Measurements from ENCODE around the gene BCL2L12. TPM values are rescaled to one million over a fixed set of nuclear protein-coding genes. Genes with fewer than 3 reads are reported as not detected.

The BCL2L12 gene
- total and polyA plus RNA-seq, 8 donors, result 6.0 to 16.5 (median 10.6) TPM

DNA sequence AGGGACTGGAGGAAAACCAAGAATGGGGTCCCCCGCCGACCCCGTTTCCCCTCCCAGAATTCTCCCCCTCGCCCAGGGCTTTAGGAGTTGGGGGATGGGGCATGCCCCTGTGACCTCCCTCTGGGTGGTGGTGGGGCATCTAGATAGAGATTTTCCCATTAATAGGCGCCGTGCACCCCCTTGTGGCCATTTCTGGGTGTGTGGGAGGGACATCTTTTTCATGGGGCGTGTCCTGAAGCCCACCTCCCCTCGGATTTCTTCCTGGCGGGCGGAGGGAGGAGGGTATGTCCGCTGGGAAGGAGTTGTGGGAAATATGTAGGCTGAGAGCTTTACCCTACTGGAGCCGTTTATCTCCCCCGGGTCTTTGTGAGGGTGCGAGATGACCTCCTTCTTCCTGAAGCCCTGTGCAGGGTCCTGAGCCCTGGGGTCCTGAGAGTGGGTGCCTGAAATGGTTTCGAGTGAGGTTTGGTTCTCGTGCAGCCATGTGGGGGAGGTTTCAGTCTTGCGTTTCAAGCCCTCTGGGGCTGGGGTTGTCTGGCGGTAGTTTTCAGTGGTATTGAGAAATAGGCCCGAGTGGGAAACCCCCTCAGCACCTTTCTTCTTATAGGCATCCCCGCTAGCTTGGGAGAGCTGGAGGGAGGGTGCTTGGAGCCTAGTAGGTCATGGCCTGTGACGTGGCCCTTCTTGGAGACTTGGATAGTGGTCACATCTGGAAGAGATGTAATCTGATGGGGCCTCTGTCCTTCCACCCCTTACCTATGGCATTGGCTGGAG is 12.4 kb downstream of the BCL2L12 start:
- intact Hi-C loops (cut with DNase I), result loop anchor here in 1 of 3 donors (10.0 kb wide), 1 partner anchor 93 kb away; the partner anchor contains the start of genes NOSIP and PRRG2
- Histone ChIP-seq H3K27ac (peak overlapping the region; percentile 80 to 87 (median 83)), H3K36me3 (peaks cover 0 to 8% (median 0%) of the 10 kb centered on the region in 3 donors), H3K4me1 (peaks cover 0 to 21% (median 13%) of the 10 kb centered on the region in 3 donors), H3K4me3 (peak overlapping the region; percentile 87 to 99 (median 94)), H3K27me3 (no peaks in the 10 kb centered on the region), H3K9me3 (no peaks in the 10 kb centered on the region)
- TF ChIP-seq, protein P1, sequence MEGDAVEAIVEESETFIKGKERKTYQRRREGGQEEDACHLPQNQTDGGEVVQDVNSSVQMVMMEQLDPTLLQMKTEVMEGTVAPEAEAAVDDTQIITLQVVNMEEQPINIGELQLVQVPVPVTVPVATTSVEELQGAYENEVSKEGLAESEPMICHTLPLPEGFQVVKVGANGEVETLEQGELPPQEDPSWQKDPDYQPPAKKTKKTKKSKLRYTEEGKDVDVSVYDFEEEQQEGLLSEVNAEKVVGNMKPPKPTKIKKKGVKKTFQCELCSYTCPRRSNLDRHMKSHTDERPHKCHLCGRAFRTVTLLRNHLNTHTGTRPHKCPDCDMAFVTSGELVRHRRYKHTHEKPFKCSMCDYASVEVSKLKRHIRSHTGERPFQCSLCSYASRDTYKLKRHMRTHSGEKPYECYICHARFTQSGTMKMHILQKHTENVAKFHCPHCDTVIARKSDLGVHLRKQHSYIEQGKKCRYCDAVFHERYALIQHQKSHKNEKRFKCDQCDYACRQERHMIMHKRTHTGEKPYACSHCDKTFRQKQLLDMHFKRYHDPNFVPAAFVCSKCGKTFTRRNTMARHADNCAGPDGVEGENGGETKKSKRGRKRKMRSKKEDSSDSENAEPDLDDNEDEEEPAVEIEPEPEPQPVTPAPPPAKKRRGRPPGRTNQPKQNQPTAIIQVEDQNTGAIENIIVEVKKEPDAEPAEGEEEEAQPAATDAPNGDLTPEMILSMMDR (IDR thresholded peaks at IDR 0.05), result peak; percentile 31 to 59 (median 48)
- FAIRE-seq, result no peak
- WGBS, 2 donors, result 3% methylated on average over 21 of the region's 21 CpGs
- peak in 3 of 4 donors; percentile 4 to 9 (median 6) for ATAC-seq
- peak in 5 of 6 donors; percentile 65 to 84 (median 78) for DNase-seq

DNA sequence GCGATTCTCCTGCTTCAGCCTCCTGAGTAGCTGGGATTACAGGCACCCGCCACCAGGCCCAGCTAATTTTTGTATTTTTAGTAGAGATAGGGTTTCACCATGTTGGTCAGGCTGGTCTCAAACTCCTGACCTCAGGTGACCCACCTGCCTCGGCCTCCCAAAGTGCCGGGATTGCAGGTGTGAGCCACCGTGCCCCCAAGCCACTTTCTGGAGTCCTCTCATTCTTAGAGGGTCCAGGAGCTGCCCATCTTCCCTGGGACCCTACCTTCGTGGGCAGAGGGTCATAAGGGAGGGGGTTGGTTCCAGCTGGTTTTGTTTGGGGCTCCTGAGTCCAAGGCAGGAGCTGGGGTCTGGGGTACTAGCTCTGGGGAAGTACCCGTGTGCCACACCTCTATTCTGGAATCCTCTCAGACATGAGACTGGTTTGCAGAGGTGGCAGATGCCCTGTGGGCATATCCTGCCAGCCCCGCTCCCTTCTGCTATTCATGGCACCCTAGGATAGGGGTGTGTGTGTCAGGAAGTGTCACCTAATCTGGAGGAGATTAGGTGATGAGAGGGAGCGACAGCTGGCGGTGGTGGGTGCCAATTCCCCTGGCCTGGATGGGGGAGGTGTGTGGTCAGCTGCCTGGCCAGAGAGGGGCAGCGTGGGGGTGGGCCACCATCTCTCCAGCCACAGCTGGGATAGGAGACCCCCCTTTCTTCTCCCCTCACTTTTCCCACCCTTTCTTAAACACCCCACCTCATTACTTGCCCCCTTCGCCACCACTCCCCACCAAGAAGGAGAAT is 13.4 kb downstream of the BCL2L12 start:
- TF ChIP-seq, protein P1 (IDR thresholded peaks at IDR 0.05), result no peak
- 47 to 48% methylated on average over 11 to 12 of the region's 12 CpGs for WGBS, 2 donors
- peak in 3 of 6 donors; percentile 22 to 49 (median 38) for DNase-seq
- Histone ChIP-seq H3K36me3 (peaks cover 2 to 8% (median 6%) of the 10 kb centered on the region in 3 donors), H3K27ac (peak overlapping the region in 1 of 4 donors; percentile 83), H3K4me1 (peaks cover 0 to 21% (median 13%) of the 10 kb centered on the region in 3 donors), H3K4me3 (peak overlapping the region in 1 of 4 donors; percentile 98), H3K27me3 (no peaks in the 10 kb centered on the region), H3K9me3 (no peaks in the 10 kb centered on the region)
- ATAC-seq, result no peak
- FAIRE-seq, result no peak
- intact Hi-C loops (cut with DNase I), result loop anchor here in 1 of 3 donors (10.0 kb wide), 1 partner anchor 94 kb away; the partner anchor contains the start of genes NOSIP and PRRG2

DNA sequence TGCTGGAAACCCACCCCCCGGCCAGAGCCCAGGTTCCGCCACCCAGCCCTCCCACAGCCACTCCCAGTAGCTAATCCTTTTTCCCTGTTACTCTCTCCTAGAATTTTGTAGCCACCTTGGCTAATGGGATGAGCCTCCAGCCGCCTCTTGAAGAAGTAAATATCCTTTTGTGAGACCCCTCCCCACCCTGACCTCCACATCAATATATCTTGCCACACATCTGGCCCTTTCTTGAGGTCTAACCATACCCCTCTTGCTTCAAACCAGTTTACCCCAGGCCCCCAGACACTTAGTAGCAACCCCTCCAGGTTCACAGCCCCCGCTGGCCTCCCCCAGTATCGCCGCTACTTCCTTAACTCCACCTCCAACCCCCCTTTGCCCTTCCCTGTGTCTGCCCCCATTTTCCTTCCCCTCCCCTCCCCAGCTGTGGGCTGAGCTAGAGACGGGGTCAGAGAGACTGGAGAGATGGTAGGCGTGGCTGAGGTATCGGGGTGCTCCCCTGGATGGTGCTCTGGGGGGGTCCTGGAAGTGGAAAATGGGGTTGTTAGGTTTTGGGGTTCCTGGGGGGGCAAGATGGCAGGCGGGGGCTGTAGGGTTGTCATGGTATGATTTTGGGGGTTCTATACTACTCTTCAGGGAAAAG is 14.2 kb downstream of the BCL2L12 start:
- H3K27me3 ChIP-seq, result no peaks in the 10 kb centered on the region
- ATAC-seq, result no peak
- H3K4me1 ChIP-seq, result peaks cover 0 to 21% (median 13%) of the 10 kb centered on the region in 3 donors
- FAIRE-seq, result no peak
- TF ChIP-seq, protein P1 (IDR thresholded peaks at IDR 0.05), result no peak
- 61 to 62% methylated on average over 10 of the region's 10 CpGs for WGBS, 2 donors
- no peak overlapping the region for H3K4me3 ChIP-seq
- H3K27ac ChIP-seq, result no peak overlapping the region
- no peaks in the 10 kb centered on the region for H3K9me3 ChIP-seq
- DNase-seq, result peak in 3 of 6 donors; percentile 34 to 44 (median 41)
- intact Hi-C loops (cut with DNase I), result loop anchor here in 1 of 3 donors (10.0 kb wide), 1 partner anchor 95 kb away; the partner anchor contains the start of genes NOSIP and PRRG2
- H3K36me3 ChIP-seq, result peaks cover 6 to 11% (median 11%) of the 10 kb centered on the region in 3 donors

DNA sequence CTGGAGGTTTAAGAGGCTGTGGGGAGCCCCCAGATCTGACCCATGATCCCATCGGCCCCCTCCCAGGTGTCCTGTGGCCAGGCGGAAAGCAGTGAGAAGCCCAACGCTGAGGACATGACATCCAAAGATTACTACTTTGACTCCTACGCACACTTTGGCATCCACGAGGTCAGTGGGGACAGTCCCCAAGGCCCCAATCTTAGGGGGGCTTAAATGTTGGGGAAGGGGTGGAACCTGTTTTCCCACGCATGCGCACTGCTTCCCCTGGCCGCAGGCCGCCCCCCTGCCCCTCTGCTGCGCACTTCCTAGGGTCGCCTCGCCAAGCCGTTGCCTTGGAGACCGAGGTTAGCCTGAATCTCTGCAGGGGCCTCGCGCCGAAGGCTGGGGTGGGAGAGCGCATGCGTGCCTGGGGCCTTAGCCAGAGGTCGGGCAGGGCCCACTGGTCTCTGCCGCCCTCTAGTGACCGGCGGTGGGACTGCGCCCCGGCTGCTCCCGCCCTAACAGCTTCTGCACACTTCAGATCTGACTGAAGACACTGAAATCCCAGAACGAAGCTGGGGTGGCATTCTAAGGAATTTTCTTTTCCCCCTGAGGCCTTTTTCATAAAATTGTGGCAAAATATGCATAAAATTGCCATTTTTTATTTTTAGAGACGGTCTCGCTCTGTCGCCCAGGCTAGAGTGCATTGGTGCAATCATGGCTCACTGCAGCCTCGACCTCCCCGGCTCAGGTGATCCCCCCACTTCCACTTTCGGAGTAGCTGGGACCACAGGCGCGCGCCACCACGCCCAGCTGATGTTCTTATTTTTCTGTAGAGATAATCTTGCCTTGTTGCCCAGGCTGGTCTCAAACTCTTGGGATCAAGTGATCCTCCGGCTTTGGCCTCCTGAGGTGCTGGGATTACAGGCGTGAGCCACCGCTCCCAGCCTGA is 15.0 kb downstream of the BCL2L12 start:
- no peaks in the 10 kb centered on the region for H3K27me3 ChIP-seq
- intact Hi-C loops (cut with DNase I), result no loop called here
- peak overlapping the region in 2 of 4 donors; percentile 44 to 48 for H3K27ac ChIP-seq
- 27 to 32% methylated on average over 40 of the region's 40 CpGs for WGBS, 2 donors
- TF ChIP-seq, protein P1 (IDR thresholded peaks at IDR 0.05), result peak; percentile 99 to 100 (median 100)
- FAIRE-seq (no peak), ATAC-seq (peak in 3 of 4 donors; percentile 24 to 35 (median 35)), DNase-seq (peak; percentile 82 to 99 (median 94))
- peak overlapping the region in 1 of 4 donors; percentile 23 for H3K4me3 ChIP-seq
- H3K36me3 ChIP-seq, result peaks cover 6 to 17% (median 13%) of the 10 kb centered on the region in 3 donors
- H3K4me1 ChIP-seq, result peaks cover 0 to 21% (median 12%) of the 10 kb centered on the region in 3 donors
- no peaks in the 10 kb centered on the region for H3K9me3 ChIP-seq
